GM18507 (cell line): ENCODE data around the gene CPNE4.
"Not testable (repeated sequence)": the region's sequence is repeated elsewhere in the genome, so short reads cannot be mapped to it uniquely, and the experiment has no call there.

Experiments
- DNase-seq: peaks from one replicate; pipeline ENCODE4 v3.0.0; 2011; ENCODE audit warnings: low read depth; ENCODE audit not compliant: insufficient read length; ENCODE audit errors: extremely low spot score
- FAIRE-seq: peaks from 2 replicates; lab custom pipeline; 2011; peaks lifted over from hg19 to GRCh38; lab: Jason Lieb, UNC

The CPNE4 gene

GRCh38 chr3:131972550-131972949 lies 62.3 kb downstream of the CPNE4 start:
- FAIRE-seq (no peak), DNase-seq (no peak)

GRCh38 chr3:131972091-131972490 lies 62.7 kb downstream of the CPNE4 start:
- FAIRE-seq: no peak
- no peak for DNase-seq

GRCh38 chr3:131963442-131963841 lies 71.4 kb downstream of the CPNE4 start:
- not testable (repeated sequence) for DNase-seq, FAIRE-seq

GRCh38 chr3:131962982-131963381 lies 71.8 kb downstream of the CPNE4 start:
- no peak for FAIRE-seq
- no peak for DNase-seq

GRCh38 chr3:131960324-131960723 lies 74.5 kb downstream of the CPNE4 start:
- no peak for DNase-seq
- no peak for FAIRE-seq

GRCh38 chr3:131957980-131958379 lies 76.8 kb downstream of the CPNE4 start:
- DNase-seq: no peak
- FAIRE-seq: no peak

GRCh38 chr3:131957511-131957910 lies 77.3 kb downstream of the CPNE4 start:
- no peak for DNase-seq
- no peak for FAIRE-seq

GRCh38 chr3:131948806-131949205 lies 86.0 kb downstream of the CPNE4 start:
- DNase-seq (no peak), FAIRE-seq (no peak)

GRCh38 chr3:131944676-131945075 lies 90.1 kb downstream of the CPNE4 start:
- no peak for DNase-seq
- no peak for FAIRE-seq

- DNase-seq (no peak), FAIRE-seq (no peak)
These were observed 101.1 kb downstream of the CPNE4 start for GRCh38 chr3:131933665-131934064.

GRCh38 chr3:131928593-131928992 lies 106.2 kb downstream of the CPNE4 start:
- DNase-seq (no peak), FAIRE-seq (no peak)

GRCh38 chr3:131925571-131925970 lies 109.2 kb downstream of the CPNE4 start:
- FAIRE-seq (no peak), DNase-seq (no peak)

GRCh38 chr3:131922356-131922755 lies 112.5 kb downstream of the CPNE4 start:
- no peak for FAIRE-seq
- DNase-seq: no peak

- DNase-seq (no peak), FAIRE-seq (no peak)
These were observed 117.8 kb downstream of the CPNE4 start for GRCh38 chr3:131917006-131917405.

- FAIRE-seq (no peak), DNase-seq (no peak)
These were observed 120.6 kb downstream of the CPNE4 start for GRCh38 chr3:131914090-131914691.

- DNase-seq (no peak), FAIRE-seq (no peak)
These were observed 122.6 kb downstream of the CPNE4 start for GRCh38 chr3:131912255-131912654.

GRCh38 chr3:131907796-131908195 lies 127.0 kb downstream of the CPNE4 start:
- DNase-seq (no peak), FAIRE-seq (no peak)

GRCh38 chr3:131903988-131904415 lies 130.8 kb downstream of the CPNE4 start:
- DNase-seq: no peak
- no peak for FAIRE-seq

- FAIRE-seq (no peak), DNase-seq (no peak)
These were observed 133.1 kb downstream of the CPNE4 start for GRCh38 chr3:131901686-131902085.

GRCh38 chr3:131900891-131901290 lies 133.9 kb downstream of the CPNE4 start:
- DNase-seq (no peak), FAIRE-seq (no peak)

GRCh38 chr3:131899021-131899420 lies 135.8 kb downstream of the CPNE4 start:
- no peak for DNase-seq
- FAIRE-seq: no peak

GRCh38 chr3:131898346-131898745 lies 136.5 kb downstream of the CPNE4 start:
- FAIRE-seq (no peak), DNase-seq (no peak)
